ENCODE results near the gene CPED1. TPM values are rescaled to one million over a fixed set of nuclear protein-coding genes. Genes with fewer than 3 reads are reported as not detected.

The CPED1 gene
- total RNA-seq, 1 experiment from 2014 or later: 0.13 TPM

DNA sequence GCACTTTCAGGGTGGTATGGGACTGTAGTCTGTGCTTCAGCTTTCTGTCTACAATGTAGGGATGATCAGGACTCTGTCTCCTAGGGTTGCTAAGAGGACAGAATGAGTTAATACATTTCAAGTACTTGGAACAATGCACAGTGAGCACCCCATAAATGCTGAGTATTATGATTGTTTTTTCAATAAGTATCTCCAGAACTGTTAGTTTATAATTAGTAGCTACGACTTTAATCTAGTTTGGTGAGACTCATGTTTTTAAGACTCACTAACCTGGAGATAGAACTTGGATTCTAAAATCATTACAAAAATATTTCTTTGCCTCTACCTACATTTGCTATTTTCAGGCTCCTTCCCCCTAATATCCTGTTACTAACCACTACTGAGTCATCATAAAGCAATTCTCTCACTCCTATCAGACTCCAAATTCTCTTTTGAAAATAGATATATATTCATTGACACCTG, 95.3 kb downstream of the CPED1 start:
- Histone ChIP-seq H3K27ac (ENCODE audit: insufficient read length, low read depth, low read length) (no peak overlapping the region), H3K56ac (ENCODE audit: insufficient read length, low read depth, low read length) (no peak overlapping the region), H4K5ac (ENCODE audit: insufficient read length, low read depth, low read length) (no peak overlapping the region), H3K18ac (ENCODE audit: insufficient read length, low read depth, low read length) (no peak overlapping the region), H2AK5ac (ENCODE audit: insufficient read length, low read length) (no peak overlapping the region), H3K79me1 (ENCODE audit: insufficient read depth, low read depth, low read length, poor library complexity, severe bottlenecking) (no peaks in the 10 kb centered on the region), H4K91ac (ENCODE audit: insufficient read length, low read depth, low read length) (no peak overlapping the region), H2BK15ac (ENCODE audit: low read depth, low read length) (no peak overlapping the region), H3K9ac (ENCODE audit: extremely low read depth, insufficient read length, low read length) (no peak overlapping the region), H2BK12ac (ENCODE audit: insufficient read length, low read depth, low read length) (no peak overlapping the region), H3K14ac (ENCODE audit: insufficient read depth, low read length) (no peak overlapping the region), H4K20me1 (ENCODE audit: control insufficient read depth, insufficient read depth, insufficient read length) (no peaks in the 10 kb centered on the region), H2BK120ac (ENCODE audit: low read depth, low read length, poor library complexity, severe bottlenecking) (no peak overlapping the region), H2BK5ac (ENCODE audit: insufficient read length, low read length) (no peak overlapping the region), H3T11ph (ENCODE audit: low read length) (no peak overlapping the region), H3K4ac (ENCODE audit: low read depth, low read length) (no peak overlapping the region), H3K27me3 (ENCODE audit: insufficient read depth, low read length) (no peaks in the 10 kb centered on the region), H3K4me1 (ENCODE audit: insufficient read depth, low read length) (no peaks in the 10 kb centered on the region), H2BK20ac (ENCODE audit: low read depth, low read length, poor library complexity, severe bottlenecking) (no peak overlapping the region), H3K4me2 (ENCODE audit: insufficient read depth, insufficient read length, low read length) (no peak overlapping the region), H3K23me2 (ENCODE audit: insufficient read length, low read depth, low read length, poor library complexity, severe bottlenecking) (no peaks in the 10 kb centered on the region), H3K23ac (ENCODE audit: insufficient read length, low read depth, low read length) (no peak overlapping the region), H3K9me3 (ENCODE audit: control insufficient read depth, low read depth, low read length) (no peaks in the 10 kb centered on the region), H3K79me2 (ENCODE audit: insufficient read depth, low read length) (no peaks in the 10 kb centered on the region), H2AFZ (ENCODE audit: low read length) (no peak overlapping the region), H4K8ac (replicated peaks; ENCODE audit: insufficient read length, low read depth, low read length) (no peak overlapping the region)
- no peaks in the 10 kb centered on the region for H3K36me3 Mint-ChIP-seq (ENCODE audit: insufficient read depth in 1 of 3, low read depth in 3 of 3)
- no peak for DNase-seq
- WGBS (ENCODE audit: extremely low coverage, insufficient read length, low lambda C conversion rate): no CpG with 5 or more reads among the region's 1 CpG
- H3K27ac Mint-ChIP-seq: no peak overlapping the region
- H3K4me3 Mint-ChIP-seq: no peak overlapping the region
- TF ChIP-seq, protein P1, sequence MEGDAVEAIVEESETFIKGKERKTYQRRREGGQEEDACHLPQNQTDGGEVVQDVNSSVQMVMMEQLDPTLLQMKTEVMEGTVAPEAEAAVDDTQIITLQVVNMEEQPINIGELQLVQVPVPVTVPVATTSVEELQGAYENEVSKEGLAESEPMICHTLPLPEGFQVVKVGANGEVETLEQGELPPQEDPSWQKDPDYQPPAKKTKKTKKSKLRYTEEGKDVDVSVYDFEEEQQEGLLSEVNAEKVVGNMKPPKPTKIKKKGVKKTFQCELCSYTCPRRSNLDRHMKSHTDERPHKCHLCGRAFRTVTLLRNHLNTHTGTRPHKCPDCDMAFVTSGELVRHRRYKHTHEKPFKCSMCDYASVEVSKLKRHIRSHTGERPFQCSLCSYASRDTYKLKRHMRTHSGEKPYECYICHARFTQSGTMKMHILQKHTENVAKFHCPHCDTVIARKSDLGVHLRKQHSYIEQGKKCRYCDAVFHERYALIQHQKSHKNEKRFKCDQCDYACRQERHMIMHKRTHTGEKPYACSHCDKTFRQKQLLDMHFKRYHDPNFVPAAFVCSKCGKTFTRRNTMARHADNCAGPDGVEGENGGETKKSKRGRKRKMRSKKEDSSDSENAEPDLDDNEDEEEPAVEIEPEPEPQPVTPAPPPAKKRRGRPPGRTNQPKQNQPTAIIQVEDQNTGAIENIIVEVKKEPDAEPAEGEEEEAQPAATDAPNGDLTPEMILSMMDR (conservative IDR thresholded peaks at IDR 0.05): no peak
- no peaks in the 10 kb centered on the region for H3K4me1 Mint-ChIP-seq
- H3K27me3 Mint-ChIP-seq (ENCODE audit: low read depth): no peaks in the 10 kb centered on the region
- no peaks in the 10 kb centered on the region for H3K9me3 Mint-ChIP-seq

All from H9 (cell line).